A673 (cell line): ENCODE measurements around the gene GATA5.

Experiments
- CTCF ChIP-seq: fragments of 300-800, 200-600 bp; sonication (generic); conservative IDR thresholded peaks from 2 replicates; pipeline ENCODE4 v1.5.1; 2017; ENCODE audit warnings: low read depth, mild to moderate bottlenecking, antibody characterized with exemption, low read length, moderate library complexity, mixed read lengths
- EZH2 ChIP-seq: fragments of 200-600 bp; sonication (generic); IDR thresholded peaks from 2 replicates; pipeline ENCODE4 v1.6.1; 2017; ENCODE audit warnings: borderline replicate concordance, low read depth, mild to moderate bottlenecking, mixed read lengths, antibody characterized with exemption, low read length; ENCODE audit not compliant: poor library complexity, severe bottlenecking

DNA sequence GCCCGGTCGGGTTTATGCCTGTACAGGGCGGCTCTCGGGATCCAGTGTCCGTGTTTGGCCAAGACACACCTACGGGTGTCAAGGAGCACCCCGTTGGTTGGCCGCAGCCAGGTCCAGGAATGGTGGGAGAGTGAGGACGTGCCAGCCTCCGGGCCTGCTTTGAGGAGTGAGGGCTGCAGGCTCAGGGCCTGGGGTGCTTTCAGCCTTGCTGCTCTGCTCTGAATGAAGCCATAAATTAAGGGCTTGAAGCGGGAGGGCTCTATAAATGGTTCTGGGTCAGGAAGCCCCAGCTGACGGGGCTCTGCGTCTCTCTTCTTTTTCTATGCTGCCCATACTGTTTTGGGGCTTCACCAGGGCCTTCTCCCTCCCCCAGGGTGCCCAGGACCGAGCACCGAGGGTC, 15.1 kb downstream of the GATA5 start:
- TF ChIP-seq CTCF (no peak), EZH2 (no peak)
